Erythroblast (primary cell): ENCODE data around the gene CLDN1.

Experiments used
- GATA1 ChIP-seq: IDR thresholded peaks from 2 replicates; pipeline ENCODE4 v1.6.1; 2011; ENCODE audit warnings: low read depth, mild to moderate bottlenecking, control low read depth, low read length, moderate library complexity
- POLR2A ChIP-seq: IDR thresholded peaks from 2 replicates; pipeline ENCODE4 v1.6.1; 2011; ENCODE audit warnings: mild to moderate bottlenecking, low read length

DNA sequence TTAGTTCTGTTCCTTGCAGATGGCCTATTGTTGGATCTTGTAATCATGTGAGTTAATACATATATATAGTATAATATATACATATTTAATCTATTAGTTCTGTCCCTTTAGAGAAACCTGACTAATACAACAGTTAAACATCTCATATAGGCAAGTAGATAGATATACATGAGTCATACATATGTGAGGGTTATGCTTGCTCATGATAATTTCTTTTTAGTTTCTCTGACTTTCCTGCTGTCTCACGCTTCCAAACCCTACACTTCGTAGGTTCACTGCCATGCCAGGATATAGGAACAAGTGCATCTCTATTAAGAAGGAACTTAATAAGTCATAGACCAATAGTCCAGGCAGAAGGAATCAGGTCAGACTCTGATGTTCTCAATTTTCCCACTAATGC, 48.9 kb upstream of the CLDN1 start:
- TF ChIP-seq POLR2A (no peak), GATA1 (no peak)
